Measurements from ENCODE around the gene IZUMO2. TPM values are rescaled to one million over a fixed set of nuclear protein-coding genes. Genes with fewer than 3 reads are reported as not detected.

Gene IZUMO2
- not detected for total RNA-seq

- no peaks in the 10 kb centered on the region for H3K36me3 Mint-ChIP-seq (ENCODE audit: low read depth)
Measured at GRCh38 chr19:50162988-50163387, at the start of gene IZUMO2. TSS of gene IZUMO2 (minus strand) at chr19:50163281. CDS start at chr19:50163194, 87 bp downstream.

GRCh38 chr19:50210425-50210824 is 47.3 kb upstream of the IZUMO2 start:
- CTCF ChIA-PET = no interaction called here
- no peak overlapping the region for H3K27ac Mint-ChIP-seq

More at GRCh38 chr19:50162988-50163387, at the start of gene IZUMO2:
- CTCF ChIA-PET = no interaction called here
- H3K27me3 Mint-ChIP-seq = peaks cover 4% of the 10 kb centered on the region
- no peak for DNase-seq
- H3K4me3 Mint-ChIP-seq = no peak within 1 kb of the TSS
- POLR2A ChIA-PET = no interaction called here
- no peak within 1 kb of the TSS for H3K27ac Mint-ChIP-seq
- H3K9me3 Mint-ChIP-seq = no peaks in the 10 kb centered on the region
- no peaks in the 10 kb centered on the region for H3K4me1 Mint-ChIP-seq

GRCh38 chr19:50209131-50209530 is 46.0 kb upstream of the IZUMO2 start:
- no peak for DNase-seq
- Mint-ChIP-seq H3K36me3 (ENCODE audit: low read depth) (no peaks in the 10 kb centered on the region), H3K27me3 (peaks cover 8% of the 10 kb centered on the region), H3K4me1 (no peaks in the 10 kb centered on the region), H3K27ac (no peak overlapping the region), H3K9me3 (no peaks in the 10 kb centered on the region), H3K4me3 (no peak overlapping the region)
- POLR2A ChIA-PET = no interaction called here
- CTCF ChIA-PET = no interaction called here

More at GRCh38 chr19:50210425-50210824, 47.3 kb upstream of the IZUMO2 start:
- DNase-seq = no peak
- POLR2A ChIA-PET = no interaction called here
- Mint-ChIP-seq H3K9me3 (no peaks in the 10 kb centered on the region), H3K4me1 (no peaks in the 10 kb centered on the region), H3K36me3 (ENCODE audit: low read depth) (no peaks in the 10 kb centered on the region), H3K4me3 (no peak overlapping the region), H3K27me3 (no peaks in the 10 kb centered on the region)

GRCh38 chr19:50207730-50208129 is 44.6 kb upstream of the IZUMO2 start:
- ChIA-PET CTCF (no interaction called here), POLR2A (no interaction called here)
- H3K9me3 Mint-ChIP-seq = no peaks in the 10 kb centered on the region
- no peaks in the 10 kb centered on the region for H3K4me1 Mint-ChIP-seq
- H3K4me3 Mint-ChIP-seq = no peak overlapping the region
- H3K27ac Mint-ChIP-seq = no peak overlapping the region
- H3K27me3 Mint-ChIP-seq = peaks cover 14% of the 10 kb centered on the region
- H3K36me3 Mint-ChIP-seq (ENCODE audit: low read depth) = no peaks in the 10 kb centered on the region
- no peak for DNase-seq

- H3K27ac Mint-ChIP-seq = no peak overlapping the region
- no peak overlapping the region for H3K4me3 Mint-ChIP-seq
- H3K9me3 Mint-ChIP-seq = no peaks in the 10 kb centered on the region
- no peak for DNase-seq
- no peaks in the 10 kb centered on the region for H3K36me3 Mint-ChIP-seq (ENCODE audit: low read depth)
- POLR2A ChIA-PET = no interaction called here
- peaks cover 24% of the 10 kb centered on the region for H3K27me3 Mint-ChIP-seq
- no peaks in the 10 kb centered on the region for H3K4me1 Mint-ChIP-seq
- CTCF ChIA-PET = no interaction called here
Measured at GRCh38 chr19:50206191-50206590, 43.1 kb upstream of the IZUMO2 start.

- Mint-ChIP-seq H3K27me3 (peaks cover 24% of the 10 kb centered on the region), H3K4me3 (no peak overlapping the region), H3K27ac (no peak overlapping the region), H3K4me1 (no peaks in the 10 kb centered on the region), H3K36me3 (ENCODE audit: low read depth) (no peaks in the 10 kb centered on the region), H3K9me3 (no peaks in the 10 kb centered on the region)
- POLR2A ChIA-PET = no interaction called here
- no peak for DNase-seq
- CTCF ChIA-PET = no interaction called here
Measured at GRCh38 chr19:50205681-50206138, 42.6 kb upstream of the IZUMO2 start.

GRCh38 chr19:50204811-50205675 is 42.0 kb upstream of the IZUMO2 start:
- POLR2A ChIA-PET = no interaction called here
- DNase-seq = no peak

GRCh38 chr19:50204081-50204428 is 41.0 kb upstream of the IZUMO2 start:
- H3K36me3 Mint-ChIP-seq (ENCODE audit: low read depth) = no peaks in the 10 kb centered on the region
- ChIA-PET POLR2A (no interaction called here), CTCF (no interaction called here)
- H3K4me1 Mint-ChIP-seq = no peaks in the 10 kb centered on the region
- H3K9me3 Mint-ChIP-seq = no peaks in the 10 kb centered on the region
- no peak overlapping the region for H3K4me3 Mint-ChIP-seq
- no peak overlapping the region for H3K27ac Mint-ChIP-seq
- H3K27me3 Mint-ChIP-seq = peaks cover 24% of the 10 kb centered on the region
- no peak for DNase-seq

More at GRCh38 chr19:50204811-50205675, 42.0 kb upstream of the IZUMO2 start:
- Mint-ChIP-seq H3K36me3 (ENCODE audit: low read depth) (no peaks in the 10 kb centered on the region), H3K4me1 (no peaks in the 10 kb centered on the region), H3K9me3 (no peaks in the 10 kb centered on the region), H3K27ac (no peak overlapping the region), H3K27me3 (peaks cover 24% of the 10 kb centered on the region), H3K4me3 (no peak overlapping the region)
- CTCF ChIA-PET = no interaction called here

- Mint-ChIP-seq H3K9me3 (no peaks in the 10 kb centered on the region), H3K27ac (no peak within 1 kb of the TSS), H3K36me3 (ENCODE audit: low read depth) (no peaks in the 10 kb centered on the region), H3K4me1 (no peaks in the 10 kb centered on the region), H3K27me3 (peaks cover 24% of the 10 kb centered on the region), H3K4me3 (no peak within 1 kb of the TSS)
- no peak for DNase-seq
- ChIA-PET CTCF (no interaction called here), POLR2A (no interaction called here)
Measured at GRCh38 chr19:50203281-50204080, 40.4 kb upstream of the IZUMO2 start, which contains the start of gene MYH14. TSS of gene MYH14 (plus strand) at chr19:50203622. CDS start at chr19:50210366, 6,744 bp downstream.

- Mint-ChIP-seq H3K9me3 (no peaks in the 10 kb centered on the region), H3K36me3 (ENCODE audit: low read depth) (no peaks in the 10 kb centered on the region), H3K4me3 (no peak overlapping the region), H3K27ac (no peak overlapping the region), H3K4me1 (no peaks in the 10 kb centered on the region), H3K27me3 (peaks cover 24% of the 10 kb centered on the region)
- CTCF ChIA-PET = no interaction called here
- POLR2A ChIA-PET = no interaction called here
- DNase-seq = no peak
Measured at GRCh38 chr19:50202962-50203280, 39.8 kb upstream of the IZUMO2 start.

GRCh38 chr19:50202386-50202785 is 39.3 kb upstream of the IZUMO2 start:
- no peak for DNase-seq
- Mint-ChIP-seq H3K36me3 (ENCODE audit: low read depth) (no peaks in the 10 kb centered on the region), H3K9me3 (no peaks in the 10 kb centered on the region), H3K27ac (no peak overlapping the region), H3K4me3 (no peak overlapping the region), H3K27me3 (peaks cover 24% of the 10 kb centered on the region), H3K4me1 (no peaks in the 10 kb centered on the region)
- ChIA-PET CTCF (no interaction called here), POLR2A (no interaction called here)

- Mint-ChIP-seq H3K27me3 (peaks cover 17% of the 10 kb centered on the region), H3K4me3 (no peak overlapping the region), H3K9me3 (no peaks in the 10 kb centered on the region), H3K36me3 (ENCODE audit: low read depth) (no peaks in the 10 kb centered on the region), H3K4me1 (no peaks in the 10 kb centered on the region), H3K27ac (no peak overlapping the region)
- ChIA-PET CTCF (no interaction called here), POLR2A (no interaction called here)
- DNase-seq = no peak
Measured at GRCh38 chr19:50199259-50199555, 36.1 kb upstream of the IZUMO2 start.

GRCh38 chr19:50198431-50199258 is 35.6 kb upstream of the IZUMO2 start:
- H3K36me3 Mint-ChIP-seq (ENCODE audit: low read depth) = no peaks in the 10 kb centered on the region
- no peak overlapping the region for H3K27ac Mint-ChIP-seq
- H3K9me3 Mint-ChIP-seq = no peaks in the 10 kb centered on the region
- H3K4me1 Mint-ChIP-seq = no peaks in the 10 kb centered on the region
- DNase-seq = no peak
- CTCF ChIA-PET = no interaction called here
- H3K4me3 Mint-ChIP-seq = no peak overlapping the region
- POLR2A ChIA-PET = no interaction called here
- H3K27me3 Mint-ChIP-seq = peaks cover 12% of the 10 kb centered on the region

All from activated CD4-positive, alpha-beta memory T cell treated with anti-CD3 and anti-CD28 coated beads, Interleukin-2, amount 10 ng/mL, durations not matched to agents 7 days and 5 days (primary cell).